Activated gamma-delta T cell treated with Interleukin-2 at 50 U/mL for 16 hours (primary cell): Measurements from ENCODE around the gene RPTOR.

Experiments used
- DNase-seq: peaks from one replicate; pipeline ENCODE4 v3.0.0-alpha.2; 2020

Gene RPTOR

GRCh38 chr17:80923211-80924110 is 378.8 kb downstream of the RPTOR start:
- no peak for DNase-seq

- DNase-seq = no peak
Measured at GRCh38 chr17:80924111-80924806, 379.6 kb downstream of the RPTOR start.

GRCh38 chr17:80924807-80925610 is 380.4 kb downstream of the RPTOR start:
- no peak for DNase-seq

GRCh38 chr17:80925688-80926335 is 381.2 kb downstream of the RPTOR start:
- DNase-seq = no peak

- DNase-seq = no peak
Measured at GRCh38 chr17:80926591-80927250, 382.1 kb downstream of the RPTOR start.

- DNase-seq = no peak
Measured at GRCh38 chr17:80927791-80928216, 383.2 kb downstream of the RPTOR start.

GRCh38 chr17:80929449-80929848 is 384.8 kb downstream of the RPTOR start:
- no peak for DNase-seq

GRCh38 chr17:80930335-80931279 is 386.0 kb downstream of the RPTOR start:
- no peak for DNase-seq

GRCh38 chr17:80931421-80932265 is 387.0 kb downstream of the RPTOR start:
- no peak for DNase-seq

- no peak for DNase-seq
Measured at GRCh38 chr17:80935526-80935925, 390.9 kb downstream of the RPTOR start.

GRCh38 chr17:80936218-80936617 is 391.6 kb downstream of the RPTOR start:
- DNase-seq = no peak

GRCh38 chr17:80936723-80937122 is 392.1 kb downstream of the RPTOR start:
- DNase-seq = no peak

GRCh38 chr17:80937462-80938381 is 393.1 kb downstream of the RPTOR start:
- no peak for DNase-seq

- DNase-seq = peak; percentile 25
Measured at GRCh38 chr17:80938556-80938955, 393.9 kb downstream of the RPTOR start.

- DNase-seq = no peak
Measured at GRCh38 chr17:80939151-80940145, 394.8 kb downstream of the RPTOR start.

- DNase-seq = no peak
Measured at GRCh38 chr17:80940171-80941123, 395.8 kb downstream of the RPTOR start.
